GM21515 (cell line): ENCODE results near the gene BCO1.

Experiments
- ATAC-seq: cut with Tn5 transposase; IDR thresholded peaks from one replicate; pipeline ENCODE4 v1.9.1; 2021; ENCODE audit not compliant: unreplicated experiment

BCO1 gene

GRCh38 chr16:81275064-81275532 is 36.6 kb downstream of the BCO1 start:
- no peak for ATAC-seq

- no peak for ATAC-seq
These were observed 37.3 kb downstream of the BCO1 start for GRCh38 chr16:81275795-81276194.

- no peak for ATAC-seq
These were observed 37.8 kb downstream of the BCO1 start for GRCh38 chr16:81276323-81276722.

- no peak for ATAC-seq
These were observed 39.1 kb downstream of the BCO1 start for GRCh38 chr16:81277541-81278080.

- no peak for ATAC-seq
These were observed 40.0 kb downstream of the BCO1 start for GRCh38 chr16:81278526-81278925.

- no peak for ATAC-seq
These were observed 40.9 kb downstream of the BCO1 start for GRCh38 chr16:81279392-81279791.

- no peak for ATAC-seq
These were observed 41.9 kb downstream of the BCO1 start for GRCh38 chr16:81280393-81280792.

GRCh38 chr16:81283044-81283443 is 44.6 kb downstream of the BCO1 start:
- no peak for ATAC-seq

GRCh38 chr16:81284995-81285600 is 46.6 kb downstream of the BCO1 start:
- ATAC-seq = no peak

GRCh38 chr16:81286190-81286589 is 47.7 kb downstream of the BCO1 start:
- ATAC-seq = no peak

- ATAC-seq = no peak
These were observed 52.6 kb downstream of the BCO1 start for GRCh38 chr16:81291117-81291516.

GRCh38 chr16:81292936-81293335 is 54.4 kb downstream of the BCO1 start:
- ATAC-seq = no peak

GRCh38 chr16:81293909-81294802 is 55.7 kb downstream of the BCO1 start:
- ATAC-seq = no peak

- no peak for ATAC-seq
These were observed 58.1 kb downstream of the BCO1 start for GRCh38 chr16:81296631-81297030.

- no peak for ATAC-seq
These were observed 69.3 kb downstream of the BCO1 start for GRCh38 chr16:81307770-81308169.

- ATAC-seq = no peak
These were observed 71.7 kb downstream of the BCO1 start for GRCh38 chr16:81310045-81310644.

- ATAC-seq = no peak
These were observed 73.3 kb downstream of the BCO1 start for GRCh38 chr16:81311762-81312161.

- no peak for ATAC-seq
These were observed 75.5 kb downstream of the BCO1 start for GRCh38 chr16:81313701-81314602.

- peak; percentile 96 for ATAC-seq
These were observed 76.2 kb downstream of the BCO1 start, which contains the start of gene GAN for GRCh38 chr16:81314603-81315270. GAN (plus strand) TSS chr16:81314962; CDS start chr16:81315114, 152 bp downstream.
